ENCODE measurements around the gene PSMB9. TPM values are rescaled to one million over a fixed set of nuclear protein-coding genes. Genes with fewer than 3 reads are reported as not detected.

Gene PSMB9
- total RNA-seq, 1 donor: 59.6 TPM

GRCh38 chr6:32851025-32851424 lies 3.0 kb upstream of the PSMB9 start:
- TF ChIP-seq CTCF (IDR thresholded peaks at IDR 0.05; ENCODE audit: insufficient read depth, low read depth, low read length): no peak
- DNase-seq (ENCODE audit: low read depth): no peak
- no peak overlapping the region for H3K4me3 ChIP-seq (ENCODE audit: low read depth, low read length)

- H3K4me3 ChIP-seq (ENCODE audit: low read depth, low read length): peak overlapping the region; percentile 95
- TF ChIP-seq CTCF (IDR thresholded peaks at IDR 0.05; ENCODE audit: insufficient read depth, low read depth, low read length): no peak
- DNase-seq (ENCODE audit: low read depth): peak; percentile 29
Observed at GRCh38 chr6:32852018-32852843, 1.8 kb upstream of the PSMB9 start.

- peak; percentile 33 for DNase-seq (ENCODE audit: low read depth)
- peak overlapping the region; percentile 95 for H3K4me3 ChIP-seq (ENCODE audit: low read depth, low read length)
- no peak for TF ChIP-seq CTCF (IDR thresholded peaks at IDR 0.05; ENCODE audit: insufficient read depth, low read depth, low read length)
Observed at GRCh38 chr6:32852844-32853540, 1.0 kb upstream of the PSMB9 start.

GRCh38 chr6:32854376-32855178 lies 585 bp downstream of the PSMB9 start:
- peak; percentile 67 for DNase-seq (ENCODE audit: low read depth)
- peak overlapping the region; percentile 95 for H3K4me3 ChIP-seq (ENCODE audit: low read depth, low read length)
- no peak for TF ChIP-seq CTCF (IDR thresholded peaks at IDR 0.05; ENCODE audit: insufficient read depth, low read depth, low read length)

- H3K4me3 ChIP-seq (ENCODE audit: low read depth, low read length): no peak overlapping the region
- no peak for TF ChIP-seq CTCF (IDR thresholded peaks at IDR 0.05; ENCODE audit: insufficient read depth, low read depth, low read length)
- no peak for DNase-seq (ENCODE audit: low read depth)
Observed at GRCh38 chr6:32855467-32856174, 1.6 kb downstream of the PSMB9 start.
